Kasumi-1 (cell line): ENCODE data around the gene ELMO2.
A peak's percentile ranks its signal among the peaks of the same experiment; 100 is the strongest.

Source experiments
- DNase-seq, 2 experiments: peaks; one replicate each; lab custom pipeline; 2025; lab: John Stamatoyannopoulos, UW

The ELMO2 gene

GRCh38 chr20:46367967-46368901, 38.2 kb downstream of the ELMO2 start:
- DNase-seq: no peak

GRCh38 chr20:46367234-46367633, 39.2 kb downstream of the ELMO2 start:
- DNase-seq: no peak

- no peak for DNase-seq
Measured at GRCh38 chr20:46366826-46367225, 39.6 kb downstream of the ELMO2 start.

- DNase-seq: peak in 1 of 2 experiments; percentile 11
Measured at GRCh38 chr20:46365487-46366220, 40.8 kb downstream of the ELMO2 start.

- no peak for DNase-seq
Measured at GRCh38 chr20:46364670-46365486, 41.5 kb downstream of the ELMO2 start.

- DNase-seq: peak; percentile 89 to 90
Measured at GRCh38 chr20:46363874-46364669, 42.3 kb downstream of the ELMO2 start.

- DNase-seq: no peak
Measured at GRCh38 chr20:46362921-46363867, 43.2 kb downstream of the ELMO2 start.

- no peak for DNase-seq
Measured at GRCh38 chr20:46361811-46362210, 44.6 kb downstream of the ELMO2 start.

- DNase-seq: peak; percentile 12 to 44
Measured at GRCh38 chr20:46361381-46361780, 45.0 kb downstream of the ELMO2 start.

GRCh38 chr20:46359233-46359751, 47.1 kb downstream of the ELMO2 start:
- DNase-seq: peak; percentile 80 to 82

- DNase-seq: no peak
Measured at GRCh38 chr20:46358346-46359058, 47.9 kb downstream of the ELMO2 start.

GRCh38 chr20:46357030-46357514, 49.3 kb downstream of the ELMO2 start:
- no peak for DNase-seq

- DNase-seq: no peak
Measured at GRCh38 chr20:46356195-46357029, 50.0 kb downstream of the ELMO2 start.

- DNase-seq: no peak
Measured at GRCh38 chr20:46355778-46356177, 50.6 kb downstream of the ELMO2 start.

- DNase-seq: no peak
Measured at GRCh38 chr20:46354920-46355654, 51.3 kb downstream of the ELMO2 start.

GRCh38 chr20:46354207-46354555, 52.2 kb downstream of the ELMO2 start:
- DNase-seq: no peak

- no peak for DNase-seq
Measured at GRCh38 chr20:46353500-46354206, 52.8 kb downstream of the ELMO2 start.
